HepG2 (cell line): ENCODE data around the gene MARCHF11. TPM values are rescaled to one million over a fixed set of nuclear protein-coding genes. Genes with fewer than 3 reads are reported as not detected.
A peak's percentile ranks its signal among the peaks of the same experiment; 100 is the strongest.

Source experiments
- ATAC-seq: fragments of 200-7000 bp; cut with Tn5 transposase; 3 replicates; pipeline ENCODE4 v1.9.1; 2020; ENCODE audit warnings: mild to moderate bottlenecking, moderate library complexity
- BruUV-seq: library from RNA; stranded (reverse); fragments of 400-500 nt; replicated peaks from 2 replicates; lab custom pipeline; 2021; lab: Mats Ljungman, UMichigan
- CTCF ChIA-PET: fragments of 300-600 bp; formaldehyde crosslinking; extraction: SDS; loops from one replicate; lab custom pipeline; 2021; ENCODE audit warnings: low total read pairs, inconsistent platforms, low intra/inter-chr PET ratio; lab: Yijun Ruan, JAX
- POLR2A ChIA-PET: fragments of 350-600 bp; sonication (Branson Sonifier 250); formaldehyde crosslinking; loops from one replicate; lab custom pipeline; 2020; ENCODE audit warnings: antibody characterized with exemption, inconsistent platforms; lab: Yijun Ruan, JAX
- DNase-seq: peaks from one replicate; pipeline ENCODE4 v3.0.0-alpha.2; 2015; ENCODE audit warnings: low spot score
- FAIRE-seq: peaks from 3 replicates; lab custom pipeline; 2011; peaks lifted over from hg19 to GRCh38; lab: Jason Lieb, UNC
- H2AFZ ChIP-seq: one replicate; pipeline ENCODE4 v1.6.1; 2011; ENCODE audit warnings: low read length, inconsistent platforms
- H3K27ac ChIP-seq: fragments of 300-600 bp; 3 replicates; pipeline ENCODE4 v1.8.0; 2011; ENCODE audit warnings: mixed run types, mild to moderate bottlenecking, mixed read lengths, low read length, inconsistent platforms; ENCODE audit not compliant: insufficient read depth; ENCODE audit errors: extremely low read length
- H3K27me3 ChIP-seq, 2 experiments: fragments of 200-600 bp in 1 of 2; 2 replicates in 1 of 2; 3 replicates in 1 of 2; pipeline versions ENCODE4 v1.6.0 to v1.8.0; 2011; ENCODE audit warnings: low read length in 2 of 2, mild to moderate bottlenecking in 2 of 2, moderate library complexity in 2 of 2, inconsistent platforms in 1 of 2; ENCODE audit not compliant: insufficient read depth in 2 of 2, control insufficient read depth in 1 of 2
- H3K36me3 ChIP-seq, 2 experiments: fragments of 200-600 bp in 1 of 2; replicated peaks in 1 of 2; 2 replicates in 1 of 2; 3 replicates in 1 of 2; pipeline versions ENCODE4 v1.5.1 to v1.8.0; 2011; ENCODE audit warnings: low read length in 2 of 2, inconsistent platforms in 1 of 2; ENCODE audit not compliant: insufficient read depth in 2 of 2, control insufficient read depth in 1 of 2
- H3K4me1 ChIP-seq: 2 replicates; pipeline ENCODE4 v1.5.1; 2012; ENCODE audit warnings: low read length, inconsistent platforms; ENCODE audit not compliant: insufficient read depth
- H3K4me2 ChIP-seq: 2 replicates; pipeline ENCODE4 v1.6.0; 2011; ENCODE audit warnings: low read depth, low read length, inconsistent platforms
- H3K4me3 ChIP-seq, 3 experiments: fragments of 200-600 bp in 1 of 3; sonication (generic), shearing (Covaris generic) in 1 of 3; replicated peaks in 1 of 3; 2 replicates each; pipeline ENCODE4 v1.5.1; 2011 to 2016; ENCODE audit warnings: low read length in 3 of 3, inconsistent platforms in 2 of 3, low read depth in 2 of 3, mild to moderate bottlenecking in 2 of 3, control low read depth in 1 of 3, mixed read lengths in 1 of 3; ENCODE audit not compliant: insufficient read depth in 1 of 3
- H3K79me2 ChIP-seq: one replicate; pipeline ENCODE4 v1.6.1; 2011; ENCODE audit warnings: low read length, inconsistent platforms; ENCODE audit not compliant: insufficient read depth
- H3K9ac ChIP-seq: 2 replicates; pipeline ENCODE4 v1.6.0; 2011; ENCODE audit warnings: mild to moderate bottlenecking, low read depth, low read length, inconsistent platforms; ENCODE audit not compliant: insufficient read depth
- H3K9me3 ChIP-seq: 2 replicates; pipeline ENCODE4 v1.5.1; 2012; ENCODE audit warnings: mild to moderate bottlenecking, low read length
- H4K20me1 ChIP-seq: 2 replicates; pipeline ENCODE4 v1.6.0; 2011; ENCODE audit warnings: inconsistent platforms, mild to moderate bottlenecking, low read length, moderate library complexity; ENCODE audit not compliant: insufficient read depth
- CREB1 ChIP-seq, 2 experiments: fragments of 450-650 bp in 1 of 2; IDR thresholded peaks; 2 replicates each; pipeline ENCODE4 v1.6.1; 2016 to 2017; ENCODE audit warnings: control low read depth in 1 of 2, mild to moderate bottlenecking in 1 of 2, missing compliant biosample characterization in 1 of 2, missing genetic modification characterization in 1 of 2
- HNRNPH1 ChIP-seq: fragments of 200-400 bp; formaldehyde crosslinking; optimal IDR thresholded peaks from 2 replicates; pipeline ENCODE3; 2017; ENCODE audit warnings: mild to moderate bottlenecking, low read depth, low read length
- TCF7 ChIP-seq: sonication (generic); IDR thresholded peaks from 2 replicates; pipeline ENCODE4 v1.6.1; 2016; ENCODE audit warnings: antibody characterized with exemption, low read depth
- ZFP36L2 ChIP-seq: sonication (generic); formaldehyde crosslinking; IDR thresholded peaks from 2 replicates; pipeline ENCODE4 v1.4.0; 2020; ENCODE audit warnings: missing genetic modification reagents
- ZNF878 ChIP-seq: sonication (generic); formaldehyde crosslinking; IDR thresholded peaks from 2 replicates; pipeline ENCODE4 v1.8.1; 2023; ENCODE audit warnings: mild to moderate bottlenecking, missing genetic modification reagents, moderate library complexity
- WGBS: methylation state at CpG from one replicate; pipeline ENCODE4 v1.1.6; 2017; ENCODE audit warnings: low lambda C conversion rate; 5-methylcytosine and 5-hydroxymethylcytosine counted together
- in situ Hi-C: cut with HindIII; loops from 2 replicates; pipeline ENCODE4 v1.10.0; 2017; ENCODE audit warnings: low pct_unique_long_range_greater_than_20kb; ENCODE audit not compliant: extremely low pct_ligation_motif_present
- intact Hi-C: fragments of 100-400 bp; cut with micrococcal nuclease; formaldehyde crosslinking; loops from one replicate; pipeline ENCODE4 v1.10.0; 2022; ENCODE audit not compliant: unreplicated experiment
- polyA plus RNA-seq, 8 experiments: library from polyadenylated mRNA; depleted of rRNA in 3 of 8; stranded (reverse) in 7 of 8; unstranded in 1 of 8; fragments of >200 nt; fragmentation: Illumina TruSeq in 4 of 8; extraction: Trizol in 4 of 8; gene quantifications; 2 replicates each; pipeline versions ENCODE4 v1.2.1 to v1.2.3, GENCODE V29; 2011 to 2016; ENCODE audit warnings: low read depth in 4 of 8, missing spikeins in 1 of 8, mixed read lengths in 1 of 8; ENCODE audit not compliant: insufficient read depth in 1 of 8
- total RNA-seq, 5 experiments: library from RNA; depleted of rRNA; stranded (reverse); fragments of >200 nt; fragmentation: Illumina TruSeq; extraction: Trizol; gene quantifications; 2 replicates each; pipeline ENCODE4 v1.2.3, GENCODE V29; 2016; ENCODE audit warnings: low read depth in 1 of 5
- TF ChIP-seq, protein P1 (sequence below): sonication (generic); formaldehyde crosslinking; IDR thresholded peaks from 2 replicates; pipeline ENCODE4 v1.8.1; 2023; ENCODE audit warnings: missing genetic modification reagents, inconsistent platforms, borderline replicate concordance

The MARCHF11 gene
- total and polyA plus RNA-seq, 2 of the 13 experiments (the other 11 are each of a cell fraction or from before 2014, with no cell fraction given): not detected

DNA sequence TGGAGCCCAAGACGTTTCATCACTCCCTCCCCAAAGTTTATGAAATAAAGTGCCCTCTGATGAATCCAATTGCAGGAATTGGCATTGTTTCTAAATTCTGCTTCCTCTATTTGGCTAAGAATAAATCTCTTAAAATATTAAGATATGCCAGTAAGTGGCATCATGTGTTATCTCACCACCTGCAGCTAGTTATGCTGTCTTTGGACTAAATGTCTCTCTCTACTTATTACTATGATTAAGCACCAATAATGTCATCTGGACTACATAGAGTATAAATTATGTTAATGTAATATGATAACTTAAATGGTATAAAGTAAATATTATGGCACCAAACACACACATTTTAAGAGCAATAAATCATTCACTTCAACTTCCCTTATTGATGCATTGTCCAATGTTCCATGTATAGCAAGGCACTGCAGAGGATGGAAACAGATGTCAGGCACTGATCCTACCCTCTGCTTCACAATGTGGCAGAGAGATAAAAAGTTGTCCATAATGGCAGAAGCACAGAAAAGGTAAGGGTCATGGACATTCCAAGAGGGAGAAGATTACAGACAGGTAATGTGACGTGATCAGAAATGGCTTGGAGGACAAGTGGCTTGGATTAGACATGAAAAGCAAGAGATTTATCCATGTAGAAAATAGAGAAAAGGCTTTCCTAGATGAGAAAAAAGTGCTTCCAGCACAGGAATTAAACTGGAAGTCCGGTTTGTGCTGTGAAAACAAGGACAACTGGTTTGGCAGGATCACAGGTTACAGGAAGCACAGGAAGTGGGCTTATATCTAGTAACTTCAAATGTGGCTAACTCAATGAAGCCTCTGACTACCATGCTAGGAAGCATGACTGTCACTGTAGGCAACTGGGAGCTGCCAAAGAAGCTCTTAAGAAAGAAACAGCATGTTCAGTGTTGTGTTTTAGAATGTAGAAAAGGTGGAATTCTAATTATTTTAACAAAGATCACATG is 26.7 kb downstream of the MARCHF11 start:
- Histone ChIP-seq H3K27ac (no peak overlapping the region), H3K4me1 (no peaks in the 10 kb centered on the region), H3K36me3 (no peaks in the 10 kb centered on the region), H4K20me1 (no peaks in the 10 kb centered on the region), H3K27me3 (no peaks in the 10 kb centered on the region), H3K9ac (no peak overlapping the region), H2AFZ (no peak overlapping the region), H3K4me2 (no peak overlapping the region), H3K4me3 (no peak overlapping the region), H3K79me2 (no peaks in the 10 kb centered on the region), H3K9me3 (no peaks in the 10 kb centered on the region)
- CTCF ChIA-PET: no interaction called here
- WGBS: 0% methylated on average over 3 of the region's 3 CpGs
- no TSS peak for BruUV-seq
- no peak for FAIRE-seq
- intact Hi-C loops: no loop called here
- ATAC-seq: no peak
- in situ Hi-C loops: no loop called here
- TF ChIP-seq CREB1 (IDR thresholded peaks at IDR 0.05) (0 out of 2 replicates have a peak, but pooled peaks have one; percentile 11), CREB1 (CRISPR knock-in tag; IDR thresholded peaks at IDR 0.05) (no peak), ZNF878 (no peak)
- TF ChIP-seq, all 625 proteins: peak for 1
- POLR2A ChIA-PET: no interaction called here
- no peak for DNase-seq

DNA sequence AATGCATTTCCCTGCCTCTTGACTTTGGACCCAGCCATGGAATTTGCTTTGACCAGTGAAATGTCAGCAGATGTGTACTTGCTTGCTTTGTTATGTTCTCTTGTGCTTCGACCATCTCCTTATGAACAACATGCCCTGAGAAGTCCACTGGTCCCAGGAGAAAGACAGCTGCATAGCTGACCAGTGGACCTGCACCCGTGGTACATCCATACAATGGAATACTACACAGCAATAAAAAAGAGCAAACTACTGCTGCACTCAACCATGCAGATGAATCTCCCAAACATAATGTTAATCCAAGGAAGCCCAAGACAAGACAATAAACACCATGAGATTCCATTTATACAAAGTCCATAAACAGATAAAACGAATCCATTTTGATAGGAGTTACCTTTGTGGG is 30.0 kb downstream of the MARCHF11 start:
- Histone ChIP-seq H3K79me2 (no peaks in the 10 kb centered on the region), H3K9ac (no peak overlapping the region), H3K27ac (no peak overlapping the region), H3K4me1 (no peaks in the 10 kb centered on the region), H3K4me2 (no peak overlapping the region), H3K36me3 (no peaks in the 10 kb centered on the region), H3K27me3 (no peaks in the 10 kb centered on the region), H4K20me1 (no peaks in the 10 kb centered on the region), H3K9me3 (no peaks in the 10 kb centered on the region), H3K4me3 (no peak overlapping the region), H2AFZ (no peak overlapping the region)
- DNase-seq (no peak), ATAC-seq (no peak), FAIRE-seq (no peak)
- POLR2A ChIA-PET: no interaction called here
- in situ Hi-C loops (no loop called here), intact Hi-C loops (no loop called here)
- WGBS: 0% methylated on average over 3 of the region's 3 CpGs
- CTCF ChIA-PET: no interaction called here
- BruUV-seq: no TSS peak
- no peak for TF ChIP-seq HNRNPH1
- TF ChIP-seq, protein P1, sequence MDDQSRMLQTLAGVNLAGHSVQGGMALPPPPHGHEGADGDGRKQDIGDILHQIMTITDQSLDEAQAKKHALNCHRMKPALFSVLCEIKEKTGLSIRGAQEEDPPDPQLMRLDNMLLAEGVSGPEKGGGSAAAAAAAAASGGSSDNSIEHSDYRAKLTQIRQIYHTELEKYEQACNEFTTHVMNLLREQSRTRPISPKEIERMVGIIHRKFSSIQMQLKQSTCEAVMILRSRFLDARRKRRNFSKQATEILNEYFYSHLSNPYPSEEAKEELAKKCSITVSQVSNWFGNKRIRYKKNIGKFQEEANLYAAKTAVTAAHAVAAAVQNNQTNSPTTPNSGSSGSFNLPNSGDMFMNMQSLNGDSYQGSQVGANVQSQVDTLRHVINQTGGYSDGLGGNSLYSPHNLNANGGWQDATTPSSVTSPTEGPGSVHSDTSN: no peak
- no peak for TF ChIP-seq TCF7
- no peak for TF ChIP-seq ZFP36L2 (CRISPR knock-in tag)
